ENCODE results near the gene XKR3.
A peak's percentile ranks its signal among the peaks of the same experiment; 100 is the strongest.
"Not testable (repeated sequence)": the region's sequence is repeated elsewhere in the genome, so short reads cannot be mapped to it uniquely, and the experiment has no call there.

The XKR3 gene

GRCh38 chr22:16824716-16825687 is at the start of gene XKR3:
Gene XKR3 (minus strand): TSS chr22:16825411. CDS start chr22:16808073, 17,338 bp downstream.
- DNase-seq, result peak; percentile 34
- Mint-ChIP-seq H3K27me3 (no peaks in the 10 kb centered on the region), H3K9me3 (peaks cover 4 to 5% of the 10 kb centered on the region in 2 donors), H3K36me3 (peaks cover 0 to 5% of the 10 kb centered on the region in 2 donors), H3K4me1 (peaks cover 10 to 31% of the 10 kb centered on the region in 2 donors), H3K27ac (peak within 1 kb of the TSS; percentile 93), H3K4me3 (peak within 1 kb of the TSS; percentile 76 to 79)
- ATAC-seq (replicated peaks), result peak; percentile 96 to 97

DNA sequence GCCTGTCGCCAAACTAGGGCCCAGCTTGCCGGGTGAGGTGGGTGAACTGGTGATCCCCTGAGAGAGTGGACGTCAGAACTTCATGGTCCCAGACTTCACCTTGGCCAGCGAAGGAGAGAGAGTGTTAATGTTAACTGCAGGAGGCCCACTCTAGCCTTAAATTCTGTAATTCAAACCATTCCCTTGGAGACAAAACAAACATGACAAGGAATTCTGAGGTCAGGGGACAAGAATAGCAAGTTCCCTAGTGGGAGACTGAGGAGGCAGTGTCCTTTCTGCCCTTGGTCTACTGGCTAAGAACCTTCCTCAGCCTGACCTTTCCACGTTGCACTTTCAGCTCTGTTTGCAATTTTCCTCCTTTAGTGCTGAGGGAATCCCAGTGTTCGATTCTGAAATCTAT is 44.4 kb upstream of the XKR3 start:
- ATAC-seq (replicated peaks); H3K4me1 Mint-ChIP-seq; H3K9me3 Mint-ChIP-seq; H3K36me3 Mint-ChIP-seq; H3K27me3 Mint-ChIP-seq; H3K4me3 Mint-ChIP-seq; DNase-seq; H3K27ac Mint-ChIP-seq: not testable (repeated sequence)

- Mint-ChIP-seq H3K36me3 (no peaks in the 10 kb centered on the region), H3K4me1 (no peaks in the 10 kb centered on the region), H3K27ac (no peak overlapping the region), H3K4me3 (no peak overlapping the region), H3K9me3 (no peaks in the 10 kb centered on the region), H3K27me3 (peaks cover 0 to 5% of the 10 kb centered on the region in 2 donors)
- ATAC-seq (replicated peaks) (no peak), DNase-seq (no peak)
Measured at GRCh38 chr22:16866167-16866566, 41.0 kb upstream of the XKR3 start.

DNA sequence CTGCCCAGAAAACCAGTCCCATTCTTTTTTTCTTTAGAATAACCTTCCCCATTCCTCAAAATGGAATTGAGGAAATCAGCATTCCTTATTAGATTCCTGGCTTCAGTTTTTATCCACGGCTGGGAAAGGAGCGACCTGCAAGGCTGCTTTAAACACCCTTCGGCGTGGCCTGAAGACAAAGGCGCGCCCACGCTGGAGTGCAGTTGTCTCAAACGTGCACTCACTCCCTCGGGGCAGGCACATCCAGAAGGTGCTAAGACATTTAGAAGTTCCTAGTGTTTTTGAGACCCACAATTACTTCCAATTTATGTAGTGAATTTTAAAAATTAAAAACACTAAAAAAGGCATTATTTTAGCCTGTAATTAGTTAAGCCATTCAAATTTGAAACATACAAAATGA is 31.6 kb upstream of the XKR3 start:
- H3K27ac Mint-ChIP-seq; H3K4me3 Mint-ChIP-seq; H3K9me3 Mint-ChIP-seq; H3K36me3 Mint-ChIP-seq; DNase-seq; ATAC-seq (replicated peaks); H3K4me1 Mint-ChIP-seq: not testable (repeated sequence)
- H3K27me3 Mint-ChIP-seq, result peaks cover 0 to 24% of the 10 kb centered on the region in 2 donors

- H3K9me3 Mint-ChIP-seq, result no peaks in the 10 kb centered on the region
- ATAC-seq (replicated peaks) (no peak), DNase-seq (no peak)
- H3K27me3 Mint-ChIP-seq, result peaks cover 0 to 8% of the 10 kb centered on the region in 2 donors
- H3K27ac Mint-ChIP-seq, result no peak overlapping the region
- H3K4me1 Mint-ChIP-seq, result no peaks in the 10 kb centered on the region
- H3K36me3 Mint-ChIP-seq, result no peaks in the 10 kb centered on the region
- no peak overlapping the region for H3K4me3 Mint-ChIP-seq
Measured at GRCh38 chr22:16854631-16855030, 29.4 kb upstream of the XKR3 start.

GRCh38 chr22:16851268-16851996 is 26.2 kb upstream of the XKR3 start:
- not testable (repeated sequence) for H3K4me3 Mint-ChIP-seq; H3K36me3 Mint-ChIP-seq; H3K27ac Mint-ChIP-seq; H3K27me3 Mint-ChIP-seq; H3K9me3 Mint-ChIP-seq; DNase-seq; ATAC-seq (replicated peaks)
- peaks cover 3 to 11% of the 10 kb centered on the region in 2 donors for H3K4me1 Mint-ChIP-seq

GRCh38 chr22:16847271-16847670 is 22.1 kb upstream of the XKR3 start:
- peaks cover 5 to 6% of the 10 kb centered on the region in 2 donors for H3K9me3 Mint-ChIP-seq
- H3K4me3 Mint-ChIP-seq, result no peak overlapping the region
- no peak for ATAC-seq (replicated peaks)
- H3K27ac Mint-ChIP-seq, result no peak overlapping the region
- peaks cover 4 to 12% of the 10 kb centered on the region in 2 donors for H3K4me1 Mint-ChIP-seq
- H3K36me3 Mint-ChIP-seq, result peaks cover 2 to 3% of the 10 kb centered on the region in 2 donors
- no peak for DNase-seq
- no peaks in the 10 kb centered on the region for H3K27me3 Mint-ChIP-seq

- Mint-ChIP-seq H3K27ac (no peak overlapping the region), H3K4me3 (no peak overlapping the region), H3K9me3 (peaks cover 5 to 6% of the 10 kb centered on the region in 2 donors), H3K4me1 (peaks cover 4 to 12% of the 10 kb centered on the region in 2 donors), H3K27me3 (no peaks in the 10 kb centered on the region), H3K36me3 (peaks cover 2 to 3% of the 10 kb centered on the region in 2 donors)
- ATAC-seq (replicated peaks) (no peak), DNase-seq (no peak)
Measured at GRCh38 chr22:16845881-16846280, 20.7 kb upstream of the XKR3 start.

GRCh38 chr22:16845465-16845864 is 20.3 kb upstream of the XKR3 start:
- peaks cover 5 to 6% of the 10 kb centered on the region in 2 donors for H3K9me3 Mint-ChIP-seq
- H3K4me3 Mint-ChIP-seq, result no peak overlapping the region
- H3K27me3 Mint-ChIP-seq, result no peaks in the 10 kb centered on the region
- peaks cover 2 to 3% of the 10 kb centered on the region in 2 donors for H3K36me3 Mint-ChIP-seq
- peaks cover 4 to 12% of the 10 kb centered on the region in 2 donors for H3K4me1 Mint-ChIP-seq
- ATAC-seq (replicated peaks) (no peak), DNase-seq (no peak)
- H3K27ac Mint-ChIP-seq, result no peak overlapping the region

DNA sequence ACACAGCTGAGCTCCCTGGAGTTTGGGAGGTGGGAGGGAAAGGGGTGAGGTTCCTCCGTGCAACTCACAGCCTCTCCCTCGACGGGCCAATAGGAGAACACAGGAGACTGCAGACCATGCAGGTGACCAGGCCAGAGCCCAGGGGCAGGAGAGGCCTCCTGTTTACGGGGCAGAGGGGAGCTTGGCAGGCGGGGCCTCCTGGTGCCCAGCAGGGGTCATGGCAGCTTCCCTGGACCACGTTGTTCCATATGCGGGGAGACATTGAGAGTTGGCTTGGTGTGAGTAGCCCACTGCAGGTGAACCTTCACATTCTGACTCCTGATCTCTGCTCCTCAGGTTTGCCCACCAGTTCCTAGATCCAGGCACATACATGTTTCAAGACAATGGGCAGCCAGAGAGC is 19.3 kb upstream of the XKR3 start:
- Mint-ChIP-seq H3K9me3 (peaks cover 5 to 6% of the 10 kb centered on the region in 2 donors), H3K27ac (no peak overlapping the region), H3K4me3 (no peak overlapping the region), H3K4me1 (peaks cover 4 to 12% of the 10 kb centered on the region in 2 donors), H3K27me3 (no peaks in the 10 kb centered on the region), H3K36me3 (peaks cover 2 to 3% of the 10 kb centered on the region in 2 donors)
- DNase-seq, result no peak
- peak in 1 of 2 donors; percentile 7 for ATAC-seq (replicated peaks)

- DNase-seq, result no peak
- no peak for ATAC-seq (replicated peaks)
- Mint-ChIP-seq H3K27ac (no peak overlapping the region), H3K9me3 (no peaks in the 10 kb centered on the region), H3K4me1 (no peaks in the 10 kb centered on the region), H3K27me3 (peaks cover 0 to 6% of the 10 kb centered on the region in 2 donors), H3K36me3 (no peaks in the 10 kb centered on the region), H3K4me3 (no peak overlapping the region)
Measured at GRCh38 chr22:16838073-16838472, 12.9 kb upstream of the XKR3 start.

DNA sequence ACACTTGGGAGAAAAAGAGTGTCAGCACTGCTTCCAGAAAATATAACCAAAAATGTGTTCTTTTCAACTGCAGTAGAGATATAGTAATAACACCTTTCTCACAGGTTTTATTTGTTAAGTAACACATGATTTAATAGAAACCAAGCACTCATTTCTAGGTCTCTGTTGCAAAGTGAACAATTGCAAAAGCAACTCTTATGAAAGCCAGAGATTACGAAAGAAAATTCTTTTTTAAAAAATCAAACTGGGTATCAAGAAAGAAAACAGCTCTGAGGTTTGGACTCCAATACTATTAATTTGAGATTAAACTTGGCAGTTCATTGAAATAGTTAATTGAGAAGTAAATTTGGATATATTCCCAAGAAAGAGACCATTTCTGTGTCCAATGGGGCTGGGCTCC is 9.8 kb upstream of the XKR3 start:
- Mint-ChIP-seq H3K9me3 (no peaks in the 10 kb centered on the region), H3K27me3 (peaks cover 0 to 6% of the 10 kb centered on the region in 2 donors), H3K27ac (no peak overlapping the region), H3K4me3 (no peak overlapping the region), H3K4me1 (no peaks in the 10 kb centered on the region), H3K36me3 (no peaks in the 10 kb centered on the region)
- no peak for ATAC-seq (replicated peaks)
- DNase-seq, result no peak

DNA sequence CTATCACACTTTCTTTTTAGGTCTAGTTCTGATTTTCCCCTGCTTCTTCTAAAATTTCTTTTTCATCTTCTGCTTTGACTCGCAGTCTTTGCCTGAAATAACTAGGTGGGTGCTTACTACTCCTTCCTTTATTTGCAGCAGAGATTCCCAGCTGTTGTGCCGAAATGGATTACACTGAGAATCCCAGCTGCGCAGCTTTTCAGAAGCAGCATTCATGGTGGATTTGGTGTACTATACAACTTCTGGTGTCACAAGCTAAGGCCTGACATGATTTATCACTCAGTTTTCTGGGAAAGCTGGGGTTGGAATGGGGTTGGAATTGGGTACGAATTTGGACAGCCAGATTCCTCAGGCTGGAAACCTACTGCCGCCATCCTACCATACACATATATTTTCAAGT is 6.0 kb upstream of the XKR3 start:
- Mint-ChIP-seq H3K27me3 (peaks cover 0 to 6% of the 10 kb centered on the region in 2 donors), H3K9me3 (peaks cover 0 to 2% of the 10 kb centered on the region in 2 donors), H3K4me1 (peaks cover 0 to 10% of the 10 kb centered on the region in 2 donors), H3K4me3 (no peak overlapping the region), H3K36me3 (no peaks in the 10 kb centered on the region), H3K27ac (no peak overlapping the region)
- no peak for ATAC-seq (replicated peaks)
- DNase-seq, result no peak

DNA sequence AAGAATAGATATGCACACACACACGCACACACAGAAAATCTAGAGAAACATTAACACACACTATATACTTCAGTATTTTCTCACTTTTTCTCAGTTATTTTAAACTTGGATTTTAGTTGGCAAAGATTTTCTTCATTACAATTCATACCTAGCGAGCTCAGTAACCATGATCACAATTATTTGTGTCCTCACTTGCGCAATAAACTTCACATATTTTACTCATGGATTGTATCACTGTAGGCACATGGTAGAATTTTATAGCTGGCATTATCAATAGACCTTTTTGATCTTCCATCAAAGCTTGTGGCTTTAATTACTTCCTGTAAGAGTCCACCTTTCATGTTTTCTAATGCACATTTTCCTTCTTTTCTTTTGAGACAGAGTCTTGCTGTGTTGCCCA is 4.8 kb upstream of the XKR3 start:
- H3K4me1 Mint-ChIP-seq, result peaks cover 4 to 18% of the 10 kb centered on the region in 2 donors
- H3K9me3 Mint-ChIP-seq, result peaks cover 0 to 2% of the 10 kb centered on the region in 2 donors
- ATAC-seq (replicated peaks), result no peak

More for the DNA sequence above, 4.8 kb upstream of the XKR3 start:
- no peak for DNase-seq
- Mint-ChIP-seq H3K4me3 (no peak overlapping the region), H3K27ac (no peak overlapping the region), H3K36me3 (no peaks in the 10 kb centered on the region), H3K27me3 (peaks cover 0 to 6% of the 10 kb centered on the region in 2 donors)
